K562 (cell line): ENCODE results near the gene HLF. TPM values are rescaled to one million over a fixed set of nuclear protein-coding genes. Genes with fewer than 3 reads are reported as not detected.

Experiments used
- CGGBP1 ChIP-seq: fragments of 250-450 bp; sonication (Bioruptor Pico); IDR thresholded peaks from 2 replicates; pipeline ENCODE4 v1.9.0; 2021; ENCODE audit warnings: mild to moderate bottlenecking
- CREM ChIP-seq: IDR thresholded peaks from 2 replicates; pipeline ENCODE4 v1.6.1; 2014; ENCODE audit warnings: antibody characterized with exemption, low read depth
- CUX1 ChIP-seq: fragments of 200-800 bp; sonication (Bioruptor generic); IDR thresholded peaks from 2 replicates; pipeline ENCODE4 v1.6.1; 2016; ENCODE audit warnings: missing genetic modification characterization, missing compliant biosample characterization
- E2F1 ChIP-seq: sonication (generic); formaldehyde crosslinking; IDR thresholded peaks from 2 replicates; pipeline ENCODE4 v1.8.1; 2023; ENCODE audit warnings: mild to moderate bottlenecking, missing genetic modification reagents, moderate library complexity
- ELF2 ChIP-seq: fragments of 250-450 bp; sonication (Bioruptor Pico); IDR thresholded peaks from 2 replicates; pipeline ENCODE4 v1.5.0; 2021; ENCODE audit warnings: mild to moderate bottlenecking
- FUS ChIP-seq: fragments of 200-400 bp; formaldehyde crosslinking; optimal IDR thresholded peaks from 2 replicates; pipeline ENCODE3; 2017; ENCODE audit warnings: low read depth, low read length
- GTF2B ChIP-seq: IDR thresholded peaks from 2 replicates; pipeline ENCODE4 v1.6.1; 2011; ENCODE audit not compliant: insufficient read length; ENCODE audit errors: extremely low read depth
- HOXB6 ChIP-seq: fragments of 250-450 bp; sonication (Bioruptor Pico); IDR thresholded peaks from 2 replicates; pipeline ENCODE4 v1.5.1; 2022; ENCODE audit warnings: mild to moderate bottlenecking, borderline replicate concordance
- KAT8 ChIP-seq: fragments of 450-650 bp; IDR thresholded peaks from 2 replicates; pipeline ENCODE4 v1.6.1; 2016; ENCODE audit warnings: low read depth, mild to moderate bottlenecking
- NBN ChIP-seq: fragments of 450-650 bp; IDR thresholded peaks from 2 replicates; pipeline ENCODE4 v1.6.1; 2016; ENCODE audit warnings: low read depth, mild to moderate bottlenecking
- POLR3A ChIP-seq: IDR thresholded peaks from 2 replicates; pipeline ENCODE4 v1.6.1; 2011; ENCODE audit warnings: borderline replicate concordance, mild to moderate bottlenecking, moderate library complexity; ENCODE audit not compliant: insufficient read length, insufficient read depth; ENCODE audit errors: extremely low read depth
- RCOR1 ChIP-seq, 2 experiments: IDR thresholded peaks; 2 replicates each; pipeline ENCODE4 v1.6.1; 2012; ENCODE audit warnings: low read depth in 2 of 2, low read length in 2 of 2, borderline replicate concordance in 1 of 2, improper control_type of control experiment in 1 of 2
- SMC3 ChIP-seq: conservative IDR thresholded peaks from 2 replicates; pipeline ENCODE4 v1.6.1; 2011; ENCODE audit warnings: low read depth, low read length, improper control_type of control experiment; ENCODE audit not compliant: insufficient read depth
- SRF ChIP-seq, 2 experiments: fragments of 250-450, 450-650 bp in 1 of 2; sonication (Bioruptor Pico) in 1 of 2; sonication (generic) in 1 of 2; formaldehyde crosslinking; IDR thresholded peaks; 2 replicates each; pipeline versions ENCODE4 v1.5.0 to v1.5.1; 2020 to 2022; ENCODE audit warnings: mild to moderate bottlenecking in 1 of 2, missing genetic modification reagents in 1 of 2
- ZEB2 ChIP-seq: fragments of 450-650 bp; IDR thresholded peaks from 2 replicates; pipeline ENCODE4 v1.6.1; 2016
- ZKSCAN8 ChIP-seq: fragments of 200-800 bp; sonication (Bioruptor generic); IDR thresholded peaks from 2 replicates; pipeline ENCODE4 v1.6.1; 2016; ENCODE audit warnings: missing genetic modification characterization, missing compliant biosample characterization
- ZNF3 ChIP-seq: fragments of 250-450 bp; sonication (Bioruptor Pico); IDR thresholded peaks from 2 replicates; pipeline ENCODE4 v1.5.0; 2021; ENCODE audit warnings: mild to moderate bottlenecking, moderate library complexity
- ZNF444 ChIP-seq: fragments of 250-450 bp; sonication (Bioruptor Pico); IDR thresholded peaks from 2 replicates; pipeline ENCODE4 v1.4.0; 2020; ENCODE audit warnings: mild to moderate bottlenecking, moderate library complexity
- polyA plus RNA-seq, 8 experiments: library from polyadenylated mRNA; depleted of rRNA in 4 of 8; stranded (reverse) in 5 of 8; unstranded in 3 of 8; fragments of >200 nt; fragmentation: Nextera tagmentation in 2 of 8; fragmentation: Illumina TruSeq in 1 of 8; extraction: Ambion mirVana in 2 of 8; extraction: Trizol in 1 of 8; gene quantifications; 2 replicates each; pipeline versions ENCODE4 v1.2.1 to v1.2.3, GENCODE V29; 2011 to 2014; ENCODE audit warnings: inconsistent platforms in 1 of 8, missing spikeins in 1 of 8
- total RNA-seq, 7 experiments: library from RNA; depleted of rRNA in 6 of 7; stranded (reverse); fragments of >200 nt in 6 of 7; fragmentation: Illumina TruSeq in 2 of 7; extraction: Trizol in 2 of 7; gene quantifications; 2 replicates each; pipeline versions ENCODE4 v1.2.1 to v1.2.3, GENCODE V29; 2011 to 2021; ENCODE audit warnings: low replicate concordance in 1 of 7

Gene HLF
- total and polyA plus RNA-seq, 9 of the 15 experiments (the other 6 are each of a cell fraction or from before 2014, with no cell fraction given) = 0.03 to 0.24 (median 0.09) TPM

- no peak for TF ChIP-seq SMC3
- TF ChIP-seq ELF2 (CRISPR knock-in tag) = peak; percentile 28; the same call in 1 of the 2 replicates
- peak; percentile 51; the same call in 1 of the 2 replicates for TF ChIP-seq NBN
- no peak for TF ChIP-seq FUS
- TF ChIP-seq ZNF444 (CRISPR knock-in tag) = no peak
- TF ChIP-seq CUX1 (CRISPR knock-in tag) = no peak
- no peak for TF ChIP-seq CGGBP1 (CRISPR knock-in tag)
- no peak for TF ChIP-seq GTF2B
- TF ChIP-seq RCOR1 (IDR thresholded peaks at IDR 0.05; ENCODE audit: borderline replicate concordance in 1 of 2, low read depth in 2 of 2, low read length in 2 of 2) = peak in 1 of 2 experiments; percentile 86; a peak in 2 of 4 replicates
- TF ChIP-seq SRF (CRISPR knock-in tag; IDR thresholded peaks at IDR 0.05) = peak in 1 of 2 experiments; percentile 43; a peak in 1 of 4 replicates
- 0 out of 2 replicates have a peak, but pooled peaks have one; percentile 21 for TF ChIP-seq ZEB2
- TF ChIP-seq ZNF3 (CRISPR knock-in tag) = no peak
- TF ChIP-seq HOXB6 (CRISPR knock-in tag) = no peak
- no peak for TF ChIP-seq KAT8
- no peak for TF ChIP-seq POLR3A
- TF ChIP-seq ZKSCAN8 (CRISPR knock-in tag) = no peak
- no peak for TF ChIP-seq CREM
- TF ChIP-seq E2F1 (CRISPR knock-in tag) = no peak
Measured at GRCh38 chr17:55344514-55344997, 79.8 kb downstream of the HLF start (continued).
